GM23338 (cell line): Measurements from ENCODE around the gene FLT3.

Experiments used
- CREB1 ChIP-seq: fragments of 250-450 bp; sonication (Bioruptor Pico); IDR thresholded peaks from 2 replicates; pipeline ENCODE4 v1.5.0; 2020; ENCODE audit warnings: low read depth, mild to moderate bottlenecking, moderate library complexity
- CTCF ChIP-seq, 2 experiments: fragments of 200-600 bp in 1 of 2; sonication (generic) in 1 of 2; conservative IDR thresholded peaks; 2 replicates each; pipeline versions ENCODE4 v1.5.1 to v1.6.1; 2016 to 2017; ENCODE audit warnings: antibody characterized with exemption in 2 of 2, low read depth in 2 of 2, mild to moderate bottlenecking in 2 of 2, moderate library complexity in 1 of 2
- EZH2 ChIP-seq: fragments of 200-600 bp; sonication (generic); IDR thresholded peaks from one replicate; pipeline ENCODE4 v1.8.0; 2017; ENCODE audit warnings: antibody characterized with exemption, mild to moderate bottlenecking, low read depth; ENCODE audit not compliant: unreplicated experiment
- JUNB ChIP-seq: IDR thresholded peaks from one replicate; pipeline ENCODE4 v1.6.1; 2016; ENCODE audit warnings: antibody characterized with exemption; ENCODE audit not compliant: unreplicated experiment
- POLR2AphosphoS5 ChIP-seq: IDR thresholded peaks from 2 replicates; pipeline ENCODE4 v1.6.1; 2016; ENCODE audit warnings: antibody characterized with exemption, low read depth
- TF ChIP-seq, protein P1 (sequence below): IDR thresholded peaks from one replicate; pipeline ENCODE4 v1.6.1; 2018; ENCODE audit warnings: antibody characterized with exemption; ENCODE audit not compliant: unreplicated experiment

DNA sequence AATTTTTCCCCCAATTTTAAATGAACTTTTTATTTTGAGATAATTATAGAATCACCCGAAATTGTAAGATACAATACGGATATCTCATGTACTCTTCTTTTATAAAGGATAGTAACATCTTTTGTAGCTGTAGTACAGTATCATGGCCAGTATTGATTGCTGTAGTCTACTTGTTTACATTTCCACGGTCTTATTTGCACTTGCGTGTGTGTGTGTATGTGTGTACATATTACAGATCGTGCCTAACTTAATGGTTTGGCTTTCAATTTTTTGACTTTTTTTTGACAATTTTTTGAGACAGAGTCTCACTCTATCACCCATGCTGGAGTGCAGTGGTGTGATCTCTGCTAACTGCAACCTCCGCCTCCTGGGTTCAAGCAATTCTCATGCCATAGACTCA lies 44.7 kb upstream of the FLT3 start:
- no peak for TF ChIP-seq POLR2AphosphoS5
- TF ChIP-seq CTCF (conservative IDR thresholded peaks at IDR 0.05; ENCODE audit: low read depth in 2 of 2): no peak
- no peak for TF ChIP-seq EZH2
- TF ChIP-seq, protein P1, sequence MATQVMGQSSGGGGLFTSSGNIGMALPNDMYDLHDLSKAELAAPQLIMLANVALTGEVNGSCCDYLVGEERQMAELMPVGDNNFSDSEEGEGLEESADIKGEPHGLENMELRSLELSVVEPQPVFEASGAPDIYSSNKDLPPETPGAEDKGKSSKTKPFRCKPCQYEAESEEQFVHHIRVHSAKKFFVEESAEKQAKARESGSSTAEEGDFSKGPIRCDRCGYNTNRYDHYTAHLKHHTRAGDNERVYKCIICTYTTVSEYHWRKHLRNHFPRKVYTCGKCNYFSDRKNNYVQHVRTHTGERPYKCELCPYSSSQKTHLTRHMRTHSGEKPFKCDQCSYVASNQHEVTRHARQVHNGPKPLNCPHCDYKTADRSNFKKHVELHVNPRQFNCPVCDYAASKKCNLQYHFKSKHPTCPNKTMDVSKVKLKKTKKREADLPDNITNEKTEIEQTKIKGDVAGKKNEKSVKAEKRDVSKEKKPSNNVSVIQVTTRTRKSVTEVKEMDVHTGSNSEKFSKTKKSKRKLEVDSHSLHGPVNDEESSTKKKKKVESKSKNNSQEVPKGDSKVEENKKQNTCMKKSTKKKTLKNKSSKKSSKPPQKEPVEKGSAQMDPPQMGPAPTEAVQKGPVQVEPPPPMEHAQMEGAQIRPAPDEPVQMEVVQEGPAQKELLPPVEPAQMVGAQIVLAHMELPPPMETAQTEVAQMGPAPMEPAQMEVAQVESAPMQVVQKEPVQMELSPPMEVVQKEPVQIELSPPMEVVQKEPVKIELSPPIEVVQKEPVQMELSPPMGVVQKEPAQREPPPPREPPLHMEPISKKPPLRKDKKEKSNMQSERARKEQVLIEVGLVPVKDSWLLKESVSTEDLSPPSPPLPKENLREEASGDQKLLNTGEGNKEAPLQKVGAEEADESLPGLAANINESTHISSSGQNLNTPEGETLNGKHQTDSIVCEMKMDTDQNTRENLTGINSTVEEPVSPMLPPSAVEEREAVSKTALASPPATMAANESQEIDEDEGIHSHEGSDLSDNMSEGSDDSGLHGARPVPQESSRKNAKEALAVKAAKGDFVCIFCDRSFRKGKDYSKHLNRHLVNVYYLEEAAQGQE: no peak
- TF ChIP-seq JUNB: no peak
- TF ChIP-seq CREB1 (CRISPR knock-in tag): no peak
